ENCODE data around the gene CYS1. TPM values are rescaled to one million over a fixed set of nuclear protein-coding genes. Genes with fewer than 3 reads are reported as not detected.

Gene CYS1
- total and polyA plus RNA-seq, 2 of the 13 experiments (the other 11 are each of a cell fraction or from before 2014, with no cell fraction given), result 0.04 TPM; not detected in 1

DNA sequence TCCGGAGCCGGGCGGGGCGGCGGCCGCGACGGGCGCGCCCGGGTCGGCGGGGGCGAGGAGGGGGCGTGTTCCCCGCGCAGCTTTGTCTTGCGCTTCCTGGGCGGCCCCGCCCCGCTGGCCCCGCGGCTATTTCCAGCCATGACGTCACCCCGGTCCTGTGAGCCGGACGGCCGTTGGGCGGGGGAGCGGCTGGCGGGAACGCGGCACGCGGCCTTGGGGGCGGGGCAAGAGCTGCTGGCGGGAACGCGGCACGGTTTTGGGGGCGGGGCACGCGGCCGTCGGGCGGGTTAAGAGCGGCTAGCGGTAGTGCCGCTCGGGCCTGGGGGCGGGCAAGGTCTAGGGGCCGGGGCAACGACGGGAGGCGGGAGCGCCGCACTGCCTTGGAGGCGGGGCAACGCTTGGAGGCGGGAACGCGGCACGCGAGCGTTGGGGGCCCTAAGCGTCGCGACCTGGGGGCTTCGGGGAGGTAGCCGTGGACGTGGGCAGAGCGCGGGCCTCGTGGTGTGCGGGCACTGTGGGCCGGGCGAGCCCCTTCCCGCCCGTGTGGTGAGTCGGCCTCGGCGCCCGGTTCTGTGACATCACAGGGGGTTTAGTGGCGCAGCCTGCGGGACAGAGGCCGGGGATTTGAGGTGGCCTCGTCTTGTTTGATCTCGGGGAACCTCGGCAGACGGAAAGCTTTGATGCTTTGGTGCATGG lies 36.2 kb downstream of the CYS1 start (continued):
- TF ChIP-seq, protein P1, sequence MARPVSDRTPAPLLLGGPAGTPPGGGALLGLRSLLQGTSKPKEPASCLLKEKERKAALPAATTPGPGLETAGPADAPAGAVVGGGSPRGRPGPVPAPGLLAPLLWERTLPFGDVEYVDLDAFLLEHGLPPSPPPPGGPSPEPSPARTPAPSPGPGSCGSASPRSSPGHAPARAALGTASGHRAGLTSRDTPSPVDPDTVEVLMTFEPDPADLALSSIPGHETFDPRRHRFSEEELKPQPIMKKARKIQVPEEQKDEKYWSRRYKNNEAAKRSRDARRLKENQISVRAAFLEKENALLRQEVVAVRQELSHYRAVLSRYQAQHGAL (CRISPR knock-in tag; IDR thresholded peaks at IDR 0.05; ENCODE audit: not compliant biosample characterization), result no peak
- TF ChIP-seq, protein P2, sequence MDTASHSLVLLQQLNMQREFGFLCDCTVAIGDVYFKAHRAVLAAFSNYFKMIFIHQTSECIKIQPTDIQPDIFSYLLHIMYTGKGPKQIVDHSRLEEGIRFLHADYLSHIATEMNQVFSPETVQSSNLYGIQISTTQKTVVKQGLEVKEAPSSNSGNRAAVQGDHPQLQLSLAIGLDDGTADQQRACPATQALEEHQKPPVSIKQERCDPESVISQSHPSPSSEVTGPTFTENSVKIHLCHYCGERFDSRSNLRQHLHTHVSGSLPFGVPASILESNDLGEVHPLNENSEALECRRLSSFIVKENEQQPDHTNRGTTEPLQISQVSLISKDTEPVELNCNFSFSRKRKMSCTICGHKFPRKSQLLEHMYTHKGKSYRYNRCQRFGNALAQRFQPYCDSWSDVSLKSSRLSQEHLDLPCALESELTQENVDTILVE (CRISPR knock-in tag; IDR thresholded peaks at IDR 0.05), result no peak
- TF ChIP-seq SSRP1 (CRISPR knock-in tag; IDR thresholded peaks at IDR 0.05) (no peak), ZSCAN12 (CRISPR knock-in tag; IDR thresholded peaks at IDR 0.05) (no peak), TCF7 (IDR thresholded peaks at IDR 0.05; ENCODE audit: low read depth) (no peak), NCOR1 (IDR thresholded peaks at IDR 0.05; ENCODE audit: borderline replicate concordance, low read length) (no peak)
- TF ChIP-seq, protein P3, sequence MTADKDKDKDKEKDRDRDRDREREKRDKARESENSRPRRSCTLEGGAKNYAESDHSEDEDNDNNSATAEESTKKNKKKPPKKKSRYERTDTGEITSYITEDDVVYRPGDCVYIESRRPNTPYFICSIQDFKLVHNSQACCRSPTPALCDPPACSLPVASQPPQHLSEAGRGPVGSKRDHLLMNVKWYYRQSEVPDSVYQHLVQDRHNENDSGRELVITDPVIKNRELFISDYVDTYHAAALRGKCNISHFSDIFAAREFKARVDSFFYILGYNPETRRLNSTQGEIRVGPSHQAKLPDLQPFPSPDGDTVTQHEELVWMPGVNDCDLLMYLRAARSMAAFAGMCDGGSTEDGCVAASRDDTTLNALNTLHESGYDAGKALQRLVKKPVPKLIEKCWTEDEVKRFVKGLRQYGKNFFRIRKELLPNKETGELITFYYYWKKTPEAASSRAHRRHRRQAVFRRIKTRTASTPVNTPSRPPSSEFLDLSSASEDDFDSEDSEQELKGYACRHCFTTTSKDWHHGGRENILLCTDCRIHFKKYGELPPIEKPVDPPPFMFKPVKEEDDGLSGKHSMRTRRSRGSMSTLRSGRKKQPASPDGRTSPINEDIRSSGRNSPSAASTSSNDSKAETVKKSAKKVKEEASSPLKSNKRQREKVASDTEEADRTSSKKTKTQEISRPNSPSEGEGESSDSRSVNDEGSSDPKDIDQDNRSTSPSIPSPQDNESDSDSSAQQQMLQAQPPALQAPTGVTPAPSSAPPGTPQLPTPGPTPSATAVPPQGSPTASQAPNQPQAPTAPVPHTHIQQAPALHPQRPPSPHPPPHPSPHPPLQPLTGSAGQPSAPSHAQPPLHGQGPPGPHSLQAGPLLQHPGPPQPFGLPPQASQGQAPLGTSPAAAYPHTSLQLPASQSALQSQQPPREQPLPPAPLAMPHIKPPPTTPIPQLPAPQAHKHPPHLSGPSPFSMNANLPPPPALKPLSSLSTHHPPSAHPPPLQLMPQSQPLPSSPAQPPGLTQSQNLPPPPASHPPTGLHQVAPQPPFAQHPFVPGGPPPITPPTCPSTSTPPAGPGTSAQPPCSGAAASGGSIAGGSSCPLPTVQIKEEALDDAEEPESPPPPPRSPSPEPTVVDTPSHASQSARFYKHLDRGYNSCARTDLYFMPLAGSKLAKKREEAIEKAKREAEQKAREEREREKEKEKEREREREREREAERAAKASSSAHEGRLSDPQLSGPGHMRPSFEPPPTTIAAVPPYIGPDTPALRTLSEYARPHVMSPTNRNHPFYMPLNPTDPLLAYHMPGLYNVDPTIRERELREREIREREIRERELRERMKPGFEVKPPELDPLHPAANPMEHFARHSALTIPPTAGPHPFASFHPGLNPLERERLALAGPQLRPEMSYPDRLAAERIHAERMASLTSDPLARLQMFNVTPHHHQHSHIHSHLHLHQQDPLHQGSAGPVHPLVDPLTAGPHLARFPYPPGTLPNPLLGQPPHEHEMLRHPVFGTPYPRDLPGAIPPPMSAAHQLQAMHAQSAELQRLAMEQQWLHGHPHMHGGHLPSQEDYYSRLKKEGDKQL (CRISPR knock-in tag; IDR thresholded peaks at IDR 0.05; ENCODE audit: low read depth), result no peak
- TF ChIP-seq, protein P4, sequence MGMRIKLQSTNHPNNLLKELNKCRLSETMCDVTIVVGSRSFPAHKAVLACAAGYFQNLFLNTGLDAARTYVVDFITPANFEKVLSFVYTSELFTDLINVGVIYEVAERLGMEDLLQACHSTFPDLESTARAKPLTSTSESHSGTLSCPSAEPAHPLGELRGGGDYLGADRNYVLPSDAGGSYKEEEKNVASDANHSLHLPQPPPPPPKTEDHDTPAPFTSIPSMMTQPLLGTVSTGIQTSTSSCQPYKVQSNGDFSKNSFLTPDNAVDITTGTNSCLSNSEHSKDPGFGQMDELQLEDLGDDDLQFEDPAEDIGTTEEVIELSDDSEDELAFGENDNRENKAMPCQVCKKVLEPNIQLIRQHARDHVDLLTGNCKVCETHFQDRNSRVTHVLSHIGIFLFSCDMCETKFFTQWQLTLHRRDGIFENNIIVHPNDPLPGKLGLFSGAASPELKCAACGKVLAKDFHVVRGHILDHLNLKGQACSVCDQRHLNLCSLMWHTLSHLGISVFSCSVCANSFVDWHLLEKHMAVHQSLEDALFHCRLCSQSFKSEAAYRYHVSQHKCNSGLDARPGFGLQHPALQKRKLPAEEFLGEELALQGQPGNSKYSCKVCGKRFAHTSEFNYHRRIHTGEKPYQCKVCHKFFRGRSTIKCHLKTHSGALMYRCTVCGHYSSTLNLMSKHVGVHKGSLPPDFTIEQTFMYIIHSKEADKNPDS (CRISPR knock-in tag; IDR thresholded peaks at IDR 0.05), result no peak
- TF ChIP-seq, protein P5, sequence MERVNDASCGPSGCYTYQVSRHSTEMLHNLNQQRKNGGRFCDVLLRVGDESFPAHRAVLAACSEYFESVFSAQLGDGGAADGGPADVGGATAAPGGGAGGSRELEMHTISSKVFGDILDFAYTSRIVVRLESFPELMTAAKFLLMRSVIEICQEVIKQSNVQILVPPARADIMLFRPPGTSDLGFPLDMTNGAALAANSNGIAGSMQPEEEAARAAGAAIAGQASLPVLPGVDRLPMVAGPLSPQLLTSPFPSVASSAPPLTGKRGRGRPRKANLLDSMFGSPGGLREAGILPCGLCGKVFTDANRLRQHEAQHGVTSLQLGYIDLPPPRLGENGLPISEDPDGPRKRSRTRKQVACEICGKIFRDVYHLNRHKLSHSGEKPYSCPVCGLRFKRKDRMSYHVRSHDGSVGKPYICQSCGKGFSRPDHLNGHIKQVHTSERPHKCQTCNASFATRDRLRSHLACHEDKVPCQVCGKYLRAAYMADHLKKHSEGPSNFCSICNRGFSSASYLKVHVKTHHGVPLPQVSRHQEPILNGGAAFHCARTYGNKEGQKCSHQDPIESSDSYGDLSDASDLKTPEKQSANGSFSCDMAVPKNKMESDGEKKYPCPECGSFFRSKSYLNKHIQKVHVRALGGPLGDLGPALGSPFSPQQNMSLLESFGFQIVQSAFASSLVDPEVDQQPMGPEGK (CRISPR knock-in tag; IDR thresholded peaks at IDR 0.05), result peak; percentile 46; the same call in 1 of the 2 replicates
- TF ChIP-seq, protein P6, sequence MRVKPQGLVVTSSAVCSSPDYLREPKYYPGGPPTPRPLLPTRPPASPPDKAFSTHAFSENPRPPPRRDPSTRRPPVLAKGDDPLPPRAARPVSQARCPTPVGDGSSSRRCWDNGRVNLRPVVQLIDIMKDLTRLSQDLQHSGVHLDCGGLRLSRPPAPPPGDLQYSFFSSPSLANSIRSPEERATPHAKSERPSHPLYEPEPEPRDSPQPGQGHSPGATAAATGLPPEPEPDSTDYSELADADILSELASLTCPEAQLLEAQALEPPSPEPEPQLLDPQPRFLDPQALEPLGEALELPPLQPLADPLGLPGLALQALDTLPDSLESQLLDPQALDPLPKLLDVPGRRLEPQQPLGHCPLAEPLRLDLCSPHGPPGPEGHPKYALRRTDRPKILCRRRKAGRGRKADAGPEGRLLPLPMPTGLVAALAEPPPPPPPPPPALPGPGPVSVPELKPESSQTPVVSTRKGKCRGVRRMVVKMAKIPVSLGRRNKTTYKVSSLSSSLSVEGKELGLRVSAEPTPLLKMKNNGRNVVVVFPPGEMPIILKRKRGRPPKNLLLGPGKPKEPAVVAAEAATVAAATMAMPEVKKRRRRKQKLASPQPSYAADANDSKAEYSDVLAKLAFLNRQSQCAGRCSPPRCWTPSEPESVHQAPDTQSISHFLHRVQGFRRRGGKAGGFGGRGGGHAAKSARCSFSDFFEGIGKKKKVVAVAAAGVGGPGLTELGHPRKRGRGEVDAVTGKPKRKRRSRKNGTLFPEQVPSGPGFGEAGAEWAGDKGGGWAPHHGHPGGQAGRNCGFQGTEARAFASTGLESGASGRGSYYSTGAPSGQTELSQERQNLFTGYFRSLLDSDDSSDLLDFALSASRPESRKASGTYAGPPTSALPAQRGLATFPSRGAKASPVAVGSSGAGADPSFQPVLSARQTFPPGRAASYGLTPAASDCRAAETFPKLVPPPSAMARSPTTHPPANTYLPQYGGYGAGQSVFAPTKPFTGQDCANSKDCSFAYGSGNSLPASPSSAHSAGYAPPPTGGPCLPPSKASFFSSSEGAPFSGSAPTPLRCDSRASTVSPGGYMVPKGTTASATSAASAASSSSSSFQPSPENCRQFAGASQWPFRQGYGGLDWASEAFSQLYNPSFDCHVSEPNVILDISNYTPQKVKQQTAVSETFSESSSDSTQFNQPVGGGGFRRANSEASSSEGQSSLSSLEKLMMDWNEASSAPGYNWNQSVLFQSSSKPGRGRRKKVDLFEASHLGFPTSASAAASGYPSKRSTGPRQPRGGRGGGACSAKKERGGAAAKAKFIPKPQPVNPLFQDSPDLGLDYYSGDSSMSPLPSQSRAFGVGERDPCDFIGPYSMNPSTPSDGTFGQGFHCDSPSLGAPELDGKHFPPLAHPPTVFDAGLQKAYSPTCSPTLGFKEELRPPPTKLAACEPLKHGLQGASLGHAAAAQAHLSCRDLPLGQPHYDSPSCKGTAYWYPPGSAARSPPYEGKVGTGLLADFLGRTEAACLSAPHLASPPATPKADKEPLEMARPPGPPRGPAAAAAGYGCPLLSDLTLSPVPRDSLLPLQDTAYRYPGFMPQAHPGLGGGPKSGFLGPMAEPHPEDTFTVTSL (CRISPR knock-in tag; IDR thresholded peaks at IDR 0.05; ENCODE audit: borderline replicate concordance), result no peak

All from HepG2 (cell line).